Stomach (tissue), 4 donors: ENCODE measurements around the gene ZNF438.

Experiments used
- POLR2A ChIP-seq, 4 donors: fragments of 450-650 bp; IDR thresholded peaks; one replicate each; pipeline ENCODE4 v1.6.1; 2016; ENCODE audit warnings: antibody characterized with exemption in 4 of 4, control low read depth in 2 of 4, mild to moderate bottlenecking in 1 of 4, moderate library complexity in 1 of 4
- POLR2AphosphoS5 ChIP-seq, 3 donors: sonication (generic); formaldehyde crosslinking; IDR thresholded peaks; one replicate each; pipeline ENCODE4 v1.6.1; 2016; ENCODE audit warnings: antibody characterized with exemption in 3 of 3
- TF ChIP-seq, protein P1 (sequence below), 7 experiments: fragments of 450-650 bp in 4 of 7; fragments of 200-600 bp in 3 of 7; sonication (generic) in 3 of 7; IDR thresholded peaks; one replicate each; pipeline ENCODE4 v1.5.1; 2016 to 2019; ENCODE audit warnings: antibody characterized with exemption in 7 of 7, control low read depth in 2 of 7, mild to moderate bottlenecking in 1 of 7

DNA sequence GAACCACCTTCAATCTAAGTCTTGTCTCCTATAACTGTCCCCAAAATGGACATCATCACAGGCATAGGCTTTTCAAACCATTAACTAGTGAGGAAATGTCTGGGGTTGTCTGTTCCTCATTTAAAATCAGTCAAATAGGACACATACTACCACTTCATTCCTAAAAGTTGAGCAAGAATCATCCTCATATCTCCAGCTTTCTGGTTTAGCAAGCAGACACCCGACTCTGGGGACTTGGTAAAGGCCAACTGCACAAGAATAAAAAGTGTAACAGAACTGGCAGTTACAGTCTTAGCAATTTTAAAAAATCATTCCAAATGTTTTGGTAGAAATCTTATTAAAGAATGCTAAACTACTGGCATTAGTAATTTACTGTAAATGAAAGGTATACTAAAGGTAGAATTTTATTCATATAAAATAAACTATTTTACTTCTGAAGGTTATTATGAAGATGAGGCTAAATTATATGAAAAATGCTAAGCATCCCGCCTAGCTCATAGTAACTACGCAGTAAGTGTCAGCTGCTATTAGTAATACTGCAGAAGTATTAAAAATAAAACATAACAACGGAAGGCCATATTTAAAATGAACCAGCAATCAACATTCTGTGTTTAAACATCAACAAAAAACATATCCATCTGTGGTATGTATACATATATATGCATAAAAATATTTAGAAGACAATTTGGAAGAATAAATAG is 60.8 kb downstream of the ZNF438 start:
- TF ChIP-seq, protein P1, sequence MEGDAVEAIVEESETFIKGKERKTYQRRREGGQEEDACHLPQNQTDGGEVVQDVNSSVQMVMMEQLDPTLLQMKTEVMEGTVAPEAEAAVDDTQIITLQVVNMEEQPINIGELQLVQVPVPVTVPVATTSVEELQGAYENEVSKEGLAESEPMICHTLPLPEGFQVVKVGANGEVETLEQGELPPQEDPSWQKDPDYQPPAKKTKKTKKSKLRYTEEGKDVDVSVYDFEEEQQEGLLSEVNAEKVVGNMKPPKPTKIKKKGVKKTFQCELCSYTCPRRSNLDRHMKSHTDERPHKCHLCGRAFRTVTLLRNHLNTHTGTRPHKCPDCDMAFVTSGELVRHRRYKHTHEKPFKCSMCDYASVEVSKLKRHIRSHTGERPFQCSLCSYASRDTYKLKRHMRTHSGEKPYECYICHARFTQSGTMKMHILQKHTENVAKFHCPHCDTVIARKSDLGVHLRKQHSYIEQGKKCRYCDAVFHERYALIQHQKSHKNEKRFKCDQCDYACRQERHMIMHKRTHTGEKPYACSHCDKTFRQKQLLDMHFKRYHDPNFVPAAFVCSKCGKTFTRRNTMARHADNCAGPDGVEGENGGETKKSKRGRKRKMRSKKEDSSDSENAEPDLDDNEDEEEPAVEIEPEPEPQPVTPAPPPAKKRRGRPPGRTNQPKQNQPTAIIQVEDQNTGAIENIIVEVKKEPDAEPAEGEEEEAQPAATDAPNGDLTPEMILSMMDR (IDR thresholded peaks at IDR 0.05) = no peak
- TF ChIP-seq POLR2AphosphoS5 (IDR thresholded peaks at IDR 0.05) (no peak), POLR2A (IDR thresholded peaks at IDR 0.05) (no peak)
